ENCODE results near the gene ZNF519.
"Not testable (repeated sequence)": the region's sequence is repeated elsewhere in the genome, so short reads cannot be mapped to it uniquely, and the experiment has no call there.

ZNF519 gene

GRCh38 chr18:14146771-14147170, 14.5 kb upstream of the ZNF519 start:
- not testable (repeated sequence) for FAIRE-seq

GRCh38 chr18:14145581-14146338, 13.5 kb upstream of the ZNF519 start:
- not testable (repeated sequence) for FAIRE-seq

GRCh38 chr18:14145021-14145420, 12.8 kb upstream of the ZNF519 start:
- not testable (repeated sequence) for FAIRE-seq

DNA sequence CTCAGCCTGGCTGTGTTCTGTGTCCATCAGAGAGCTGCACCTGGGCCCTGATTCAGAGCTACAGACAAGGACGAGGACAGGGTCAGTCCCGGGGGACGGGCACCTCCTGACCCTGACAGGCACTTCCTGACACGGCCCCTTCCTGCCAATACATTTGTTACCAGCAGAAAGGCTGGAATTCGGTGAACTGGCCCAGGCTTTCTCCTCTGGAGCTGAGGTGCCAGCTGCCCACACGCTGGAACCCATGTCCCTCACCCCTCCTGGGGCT, 12.3 kb upstream of the ZNF519 start:
- FAIRE-seq: no peak

DNA sequence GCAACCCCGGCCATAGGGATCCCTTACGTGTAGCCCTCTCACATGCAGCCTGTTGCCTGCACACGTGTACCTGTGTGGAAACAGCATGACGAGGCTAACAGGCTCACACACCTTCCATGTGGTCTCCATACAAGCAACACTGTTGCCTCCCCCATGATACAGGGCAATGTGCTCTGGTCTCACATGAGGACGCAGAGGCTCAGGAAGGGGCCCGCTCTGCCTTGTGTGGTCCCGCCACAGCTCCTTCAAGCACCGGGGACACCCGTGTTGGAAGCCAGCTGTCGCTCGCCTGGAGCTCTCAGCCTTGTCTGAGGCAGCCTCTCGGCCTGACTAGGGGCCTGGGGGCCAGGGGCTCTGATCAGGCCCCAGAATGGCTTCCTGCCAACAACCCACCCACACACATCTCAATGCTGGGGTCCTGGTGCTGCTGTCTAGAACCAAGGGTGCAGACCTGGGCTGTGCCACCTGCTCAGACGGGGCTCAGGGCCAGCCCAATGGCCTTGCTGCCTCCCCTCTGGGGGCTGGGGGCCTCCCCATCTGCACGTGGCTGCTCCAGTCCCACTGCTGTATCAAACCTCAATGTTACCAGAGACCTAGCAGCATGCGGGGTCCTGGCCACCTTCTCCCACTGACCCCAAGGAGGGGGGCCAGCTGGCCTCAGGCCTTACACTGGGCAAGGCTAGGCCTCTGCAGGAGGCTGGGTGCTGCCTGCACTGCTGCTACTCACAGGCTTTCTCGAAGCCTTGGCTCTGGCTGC, 11.8 kb upstream of the ZNF519 start:
- not testable (repeated sequence) for FAIRE-seq

DNA sequence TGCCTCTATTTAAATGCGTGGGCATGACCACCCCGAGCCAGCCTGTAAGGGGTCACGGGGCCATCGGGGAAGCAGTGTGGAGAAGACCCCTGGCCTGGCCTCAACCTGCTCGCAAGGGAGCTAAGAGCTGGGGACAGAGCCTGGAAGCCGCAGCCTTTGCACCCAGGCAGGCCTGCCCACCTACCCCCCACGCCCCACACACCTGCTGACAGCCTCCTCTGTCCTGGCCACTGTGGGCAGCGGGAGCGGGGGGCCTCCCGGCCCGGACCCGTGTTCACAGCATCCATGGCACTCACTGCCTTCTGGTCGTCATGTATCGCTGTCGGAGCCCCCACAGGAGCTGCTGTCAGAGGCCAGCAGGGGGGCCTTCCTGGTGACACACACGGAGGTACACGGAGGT, 11.2 kb upstream of the ZNF519 start:
- FAIRE-seq: not testable (repeated sequence)

DNA sequence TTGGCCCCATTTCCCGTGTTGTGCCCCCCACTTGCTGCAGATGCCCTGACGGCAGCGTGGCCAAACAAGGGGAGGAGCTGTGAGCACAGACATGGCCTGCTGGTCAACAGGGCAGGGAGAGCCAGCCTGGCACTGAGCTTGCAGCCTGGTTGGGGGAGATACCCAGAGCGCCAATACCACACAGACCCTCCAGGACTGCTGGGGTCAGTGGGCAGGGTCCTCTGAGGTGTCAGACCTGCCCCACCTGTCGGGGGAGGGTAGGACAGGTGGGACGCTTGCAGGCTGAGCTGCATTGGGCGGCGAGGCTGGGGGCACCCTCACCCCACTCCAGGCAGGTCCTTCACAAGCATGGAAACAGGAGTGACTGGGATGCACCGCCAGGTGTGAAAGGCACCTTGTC, 9.9 kb upstream of the ZNF519 start:
- FAIRE-seq: not testable (repeated sequence)

DNA sequence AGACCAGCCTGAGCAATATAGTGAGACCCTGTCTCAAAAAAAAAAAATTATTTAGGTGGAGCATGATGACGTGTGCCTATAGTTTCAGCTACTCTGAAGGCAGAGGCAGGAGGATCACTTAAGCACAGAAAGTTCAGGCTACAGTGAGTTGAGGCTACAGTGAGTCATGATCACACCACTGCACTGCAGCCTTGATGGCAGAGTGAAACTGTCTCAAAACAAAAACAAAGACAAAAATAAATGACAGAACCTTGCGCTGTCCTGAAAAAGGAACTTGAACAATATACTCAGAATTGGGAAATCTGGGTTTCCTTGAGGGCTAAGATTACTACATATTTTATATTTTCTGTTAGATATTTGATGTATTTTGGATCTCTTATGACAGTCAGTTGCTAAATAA, 7.3 kb upstream of the ZNF519 start:
- not testable (repeated sequence) for FAIRE-seq

GRCh38 chr18:14137971-14138370, 5.7 kb upstream of the ZNF519 start:
- not testable (repeated sequence) for FAIRE-seq

- not testable (repeated sequence) for FAIRE-seq
Measured at GRCh38 chr18:14131696-14132270, 452 bp downstream of the ZNF519 start.

DNA sequence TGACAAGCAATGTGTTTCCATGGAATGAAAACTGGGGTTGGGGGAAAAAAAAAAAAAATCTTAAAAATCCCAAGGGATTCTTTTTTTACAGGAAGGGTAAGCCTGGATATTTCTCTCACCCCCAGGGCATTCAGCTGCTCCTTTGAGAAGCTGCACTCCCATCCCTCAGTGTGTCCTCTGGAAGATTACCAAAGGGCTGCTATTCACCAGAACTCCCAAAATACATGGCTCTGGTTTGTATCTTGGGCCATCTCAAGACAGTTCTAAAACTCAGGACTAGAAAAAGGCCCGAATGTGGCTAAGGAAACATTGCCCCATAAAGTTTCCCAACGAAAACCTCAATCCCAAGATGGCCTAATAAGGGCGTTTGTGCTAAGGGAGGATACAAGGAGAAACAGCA, 1.4 kb downstream of the ZNF519 start:
- not testable (repeated sequence) for FAIRE-seq

GRCh38 chr18:14124689-14125088, 7.5 kb downstream of the ZNF519 start:
- no peak for FAIRE-seq

GRCh38 chr18:14122097-14122496, 10.1 kb downstream of the ZNF519 start:
- FAIRE-seq: no peak

DNA sequence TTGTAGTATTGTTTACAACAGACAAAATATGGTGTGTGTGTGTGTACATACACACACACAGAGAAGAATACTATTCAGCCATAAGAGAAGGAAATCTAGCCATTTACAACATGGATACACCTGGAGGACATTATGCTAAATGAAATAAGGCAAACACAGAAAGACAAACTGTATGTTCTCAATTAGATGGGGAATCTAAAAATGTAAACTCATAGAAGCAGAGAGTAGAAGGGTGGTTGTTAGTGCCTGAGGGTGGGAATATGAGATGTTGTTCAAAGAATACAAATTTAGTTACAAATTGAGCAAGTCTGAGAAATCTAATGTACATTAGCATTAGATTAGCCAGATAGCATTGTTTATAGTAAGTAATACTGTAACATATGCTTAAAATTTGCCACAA, 11.3 kb downstream of the ZNF519 start:
- no peak for FAIRE-seq

DNA sequence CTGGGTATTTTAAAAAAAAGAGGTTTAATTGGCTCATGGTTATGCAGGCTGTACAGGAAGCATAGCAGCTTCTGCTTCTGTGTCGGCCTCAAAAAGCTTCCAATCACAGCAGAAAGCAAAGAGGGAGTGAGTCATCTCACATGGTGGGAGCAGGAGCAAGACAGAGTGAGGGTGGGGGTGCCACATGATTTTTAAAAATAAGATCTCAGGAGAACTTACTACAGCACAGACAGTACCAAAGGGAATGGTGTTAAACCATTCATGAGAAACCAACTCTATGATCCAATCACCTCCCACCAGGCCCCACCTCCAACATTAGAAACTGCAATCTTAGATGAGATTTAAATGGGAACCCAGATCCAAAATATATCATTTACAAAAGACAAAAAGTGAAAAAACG, 14.6 kb downstream of the ZNF519 start:
- FAIRE-seq: no peak

- no peak for FAIRE-seq
Measured at GRCh38 chr18:14106906-14107305, 25.3 kb downstream of the ZNF519 start.

DNA sequence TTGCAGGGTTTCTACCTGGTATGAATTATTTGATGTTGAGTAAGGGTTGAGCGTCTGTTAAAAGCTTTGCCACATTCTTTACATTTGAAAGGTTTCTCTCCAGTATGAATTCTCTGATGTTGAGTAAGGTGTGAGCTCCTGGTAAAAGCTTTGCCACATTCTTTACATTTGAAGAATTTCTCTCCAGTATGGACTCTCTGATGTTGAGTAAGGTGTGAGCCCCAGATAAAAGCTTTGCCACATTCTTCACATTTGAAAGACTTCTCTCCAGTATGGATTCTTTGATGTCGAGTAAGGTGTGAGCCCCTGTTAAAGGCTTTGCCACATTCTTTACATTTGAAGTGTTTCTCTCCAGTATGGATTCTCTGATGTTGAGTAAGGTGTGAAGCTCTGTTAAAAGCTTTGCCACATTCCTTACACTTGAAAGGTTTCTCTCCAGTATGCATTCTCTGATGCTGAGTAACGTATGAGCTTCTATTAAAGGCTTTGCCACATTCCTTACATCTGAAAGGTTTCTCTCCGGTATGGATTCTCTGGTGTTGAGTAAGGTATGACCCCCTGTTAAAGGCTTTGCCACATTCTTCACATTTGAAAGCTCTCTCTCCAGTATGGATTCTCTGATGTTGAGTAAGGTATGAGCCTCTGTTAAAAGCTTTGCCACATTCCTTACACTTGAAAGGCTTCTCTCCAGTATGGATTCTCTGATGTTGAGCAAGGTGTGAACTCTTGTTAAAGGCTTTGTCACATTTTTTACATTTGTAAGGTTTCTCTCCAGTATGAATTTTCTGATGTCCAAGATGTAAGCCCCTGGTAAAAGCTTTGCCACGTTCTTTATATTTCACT, 27.1 kb downstream of the ZNF519 start:
- FAIRE-seq: no peak

DNA sequence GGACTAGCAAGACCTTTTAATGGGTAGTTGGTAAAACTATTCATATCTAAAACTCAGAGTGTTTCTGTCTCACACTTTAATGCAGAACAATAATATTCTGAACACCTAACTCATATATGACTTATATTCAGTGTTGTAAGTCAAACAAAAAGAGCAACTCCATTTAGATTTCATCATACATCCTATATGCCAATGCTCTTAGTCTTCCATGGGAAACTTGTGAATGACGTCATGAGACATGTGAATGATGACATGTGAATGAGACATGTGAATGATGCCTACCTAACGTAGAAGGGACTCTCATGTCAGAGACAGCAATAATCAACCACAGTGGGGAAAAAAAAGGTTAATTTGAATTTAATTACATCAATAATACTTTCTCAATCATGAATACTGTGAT, 28.0 kb downstream of the ZNF519 start:
- FAIRE-seq: no peak

GRCh38 chr18:14100503-14101286, 31.5 kb downstream of the ZNF519 start:
- FAIRE-seq: no peak

GRCh38 chr18:14098428-14098827, 33.8 kb downstream of the ZNF519 start:
- FAIRE-seq: no peak

DNA sequence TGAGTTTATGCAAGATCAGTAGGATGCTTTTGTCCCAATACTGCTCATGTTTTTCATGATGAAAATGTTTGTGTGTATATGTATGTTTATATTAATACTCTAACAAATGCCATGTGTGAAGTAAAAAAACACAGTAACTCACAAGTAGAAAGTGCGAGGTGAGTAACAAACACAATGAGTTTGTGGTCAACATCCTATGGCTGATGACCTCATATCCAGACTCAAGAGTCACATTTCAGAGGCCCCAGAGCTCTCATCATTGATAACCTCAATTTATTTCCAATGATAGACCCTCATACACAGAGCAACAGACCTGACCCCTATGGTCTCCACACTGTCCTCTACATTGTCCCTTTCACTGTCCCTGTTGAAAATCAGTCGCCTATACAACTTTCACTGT, 34.5 kb downstream of the ZNF519 start:
- FAIRE-seq: no peak

- FAIRE-seq: no peak
Measured at GRCh38 chr18:14093307-14093915, 38.8 kb downstream of the ZNF519 start.

Measured in endometrium (tissue), 2 donors.